GM12891 (cell line): ENCODE measurements around the gene FBXO22.
"Not testable (repeated sequence)": the region's sequence is repeated elsewhere in the genome, so short reads cannot be mapped to it uniquely, and the experiment has no call there.

ENCODE experiments used
- DNase-seq: peaks from one replicate; pipeline ENCODE4 v3.0.0; 2011; ENCODE audit warnings: low spot score; ENCODE audit not compliant: insufficient read length
- FAIRE-seq: peaks from 2 replicates; lab custom pipeline; 2011; peaks lifted over from hg19 to GRCh38; lab: Jason Lieb, UNC
- PAX5 ChIP-seq: IDR thresholded peaks from 2 replicates; pipeline ENCODE4 v1.6.1; 2011; ENCODE audit warnings: low read length, moderate library complexity, mild to moderate bottlenecking; ENCODE audit not compliant: insufficient read depth, severe bottlenecking
- POLR2A ChIP-seq: IDR thresholded peaks from 2 replicates; pipeline ENCODE4 v1.6.1; 2011; ENCODE audit warnings: low read depth, low read length, control low read depth
- POLR2AphosphoS5 ChIP-seq: IDR thresholded peaks from 2 replicates; pipeline ENCODE4 v1.6.1; 2011; ENCODE audit warnings: low read depth, low read length, control low read depth
- POU2F2 ChIP-seq: IDR thresholded peaks from 2 replicates; pipeline ENCODE4 v1.6.1; 2011; ENCODE audit warnings: low read depth, mild to moderate bottlenecking, control low read depth, low read length, moderate library complexity
- SPI1 ChIP-seq: IDR thresholded peaks from 2 replicates; pipeline ENCODE4 v1.6.1; 2011; ENCODE audit warnings: low read depth, low read length, control low read depth
- TAF1 ChIP-seq: IDR thresholded peaks from 2 replicates; pipeline ENCODE4 v1.6.1; 2011; ENCODE audit warnings: low read depth, low read length, control low read depth

The FBXO22 gene

GRCh38 chr15:75869446-75869845, 34.2 kb upstream of the FBXO22 start:
- no peak for TF ChIP-seq SPI1
- TF ChIP-seq POLR2AphosphoS5, result no peak
- no peak for TF ChIP-seq POLR2A
- TF ChIP-seq POU2F2, result no peak
- TF ChIP-seq PAX5, result no peak
- no peak for TF ChIP-seq TAF1
- DNase-seq (no peak), FAIRE-seq (no peak)

- not testable (repeated sequence) for FAIRE-seq
Measured at GRCh38 chr15:75871589-75871988, 32.1 kb upstream of the FBXO22 start.

GRCh38 chr15:75872403-75872990, 31.2 kb upstream of the FBXO22 start:
- no peak for TF ChIP-seq POLR2A
- no peak for TF ChIP-seq TAF1
- no peak for TF ChIP-seq POU2F2
- TF ChIP-seq SPI1, result no peak
- no peak for TF ChIP-seq POLR2AphosphoS5
- TF ChIP-seq PAX5, result no peak
- DNase-seq (no peak), FAIRE-seq (no peak)

More at GRCh38 chr15:75871589-75871988, 32.1 kb upstream of the FBXO22 start:
- not testable (repeated sequence) for DNase-seq

- FAIRE-seq, result no peak
- TF ChIP-seq POLR2AphosphoS5, result no peak
- TF ChIP-seq POLR2A, result no peak
- TF ChIP-seq POU2F2, result no peak
- TF ChIP-seq SPI1, result no peak
- TF ChIP-seq TAF1, result no peak
- TF ChIP-seq PAX5, result no peak
- DNase-seq, result no peak
Measured at GRCh38 chr15:75884041-75884440, 19.6 kb upstream of the FBXO22 start.

- no peak for DNase-seq
- no peak for FAIRE-seq
- TF ChIP-seq TAF1 (no peak), POU2F2 (no peak)
Measured at GRCh38 chr15:75887178-75887577, 16.5 kb upstream of the FBXO22 start.

- FAIRE-seq, result no peak
- no peak for TF ChIP-seq TAF1
- TF ChIP-seq POLR2A, result no peak
- TF ChIP-seq SPI1, result no peak
- TF ChIP-seq POLR2AphosphoS5, result no peak
- TF ChIP-seq POU2F2, result no peak
- no peak for TF ChIP-seq PAX5
- no peak for DNase-seq
Measured at GRCh38 chr15:75891895-75892294, 11.8 kb upstream of the FBXO22 start.

- DNase-seq (no peak), FAIRE-seq (no peak)
- no peak for TF ChIP-seq TAF1
- TF ChIP-seq PAX5, result no peak
- TF ChIP-seq POU2F2, result no peak
Measured at GRCh38 chr15:75895731-75896130, 7.9 kb upstream of the FBXO22 start.

GRCh38 chr15:75900577-75900976, 3.1 kb upstream of the FBXO22 start:
- FAIRE-seq (no peak), DNase-seq (no peak)
- TF ChIP-seq POU2F2 (no peak), TAF1 (no peak), SPI1 (no peak)

- no peak for DNase-seq
- no peak for FAIRE-seq
- TF ChIP-seq TAF1, result no peak
- TF ChIP-seq POU2F2, result no peak
Measured at GRCh38 chr15:75902129-75902557, 1.5 kb upstream of the FBXO22 start.

GRCh38 chr15:75905231-75905630, 1.6 kb downstream of the FBXO22 start:
- DNase-seq (no peak), FAIRE-seq (no peak)
- TF ChIP-seq TAF1 (no peak), POLR2AphosphoS5 (no peak), PAX5 (no peak), SPI1 (no peak), POLR2A (no peak), POU2F2 (no peak)

- not testable (repeated sequence) for DNase-seq, FAIRE-seq
Measured at GRCh38 chr15:75910355-75910754, 6.7 kb downstream of the FBXO22 start.

- no peak for TF ChIP-seq TAF1
- DNase-seq (no peak), FAIRE-seq (no peak)
Measured at GRCh38 chr15:75916978-75917377, 13.3 kb downstream of the FBXO22 start.
